OCI-LY1 (cell line): ENCODE data around the gene LDLRAD3.

ENCODE experiments used
- H2AFZ ChIP-seq: fragments of 200-600 bp; sonication (generic), shearing (Covaris generic); 2 replicates; pipeline ENCODE4 v1.6.0; 2014; ENCODE audit warnings: antibody characterized with exemption, mild to moderate bottlenecking, low read length
- H3F3A ChIP-seq: fragments of 200-600 bp; sonication (generic), shearing (Covaris generic); 2 replicates; pipeline ENCODE4 v1.6.0; 2014; ENCODE audit warnings: mild to moderate bottlenecking, antibody characterized with exemption, low read length, moderate library complexity; ENCODE audit not compliant: insufficient read depth
- H3K27ac ChIP-seq: fragments of 200-600 bp; sonication (generic); 2 replicates; pipeline ENCODE4 v1.5.1; 2014; ENCODE audit warnings: low read length, mixed run types, mild to moderate bottlenecking, low read depth; ENCODE audit not compliant: poor library complexity, severe bottlenecking
- H3K27me3 ChIP-seq: fragments of 200-600 bp; sonication (generic); 2 replicates; pipeline ENCODE4 v1.6.0; 2014; ENCODE audit warnings: antibody characterized with exemption, mild to moderate bottlenecking, low read length, moderate library complexity; ENCODE audit not compliant: insufficient read depth
- H3K36me3 ChIP-seq: fragments of 200-600 bp; sonication (generic); 2 replicates; pipeline ENCODE4 v1.6.1; 2014; ENCODE audit warnings: mild to moderate bottlenecking, antibody characterized with exemption, low read length, moderate library complexity, mixed read lengths; ENCODE audit not compliant: insufficient read depth
- H3K4me1 ChIP-seq: fragments of 200-600 bp; sonication (generic); 2 replicates; pipeline ENCODE4 v1.5.1; 2014; ENCODE audit warnings: mild to moderate bottlenecking, low read length, moderate library complexity; ENCODE audit not compliant: insufficient read depth, severe bottlenecking
- H3K4me2 ChIP-seq: fragments of 200-600 bp; sonication (generic), shearing (Covaris generic); 2 replicates; pipeline ENCODE4 v1.6.1; 2014; ENCODE audit warnings: low read length
- H3K4me3 ChIP-seq: fragments of 200-600 bp; sonication (generic); 2 replicates; pipeline ENCODE4 v1.5.1; 2014; ENCODE audit warnings: low read length, low read depth, mild to moderate bottlenecking, mixed read lengths; ENCODE audit not compliant: poor library complexity, severe bottlenecking
- H3K79me2 ChIP-seq: fragments of 200-600 bp; shearing (Covaris generic); 2 replicates; pipeline ENCODE4 v1.6.1; 2016; ENCODE audit warnings: mixed run types, low read length, mixed read lengths; ENCODE audit not compliant: insufficient read depth
- H3K9ac ChIP-seq: fragments of 200-600 bp; sonication (generic), shearing (Covaris generic); 2 replicates; pipeline ENCODE4 v1.6.1; 2014; ENCODE audit warnings: mild to moderate bottlenecking, low read length, mixed read lengths
- H3K9me2 ChIP-seq: fragments of 200-600 bp; sonication (generic), shearing (Covaris generic); 2 replicates; pipeline ENCODE4 v1.6.1; 2014; ENCODE audit warnings: low read depth, mild to moderate bottlenecking, low read length, mixed read lengths
- H3K9me3 ChIP-seq: fragments of 200-600 bp; shearing (Covaris generic); 2 replicates; pipeline ENCODE4 v1.6.1; 2014; ENCODE audit warnings: low read length, mixed read lengths
- H4K20me1 ChIP-seq: fragments of 200-600 bp; sonication (generic), shearing (Covaris generic); 2 replicates; pipeline ENCODE4 v1.6.0; 2016; ENCODE audit warnings: mild to moderate bottlenecking, low read length; ENCODE audit not compliant: insufficient read depth
- CTCF ChIP-seq: fragments of 200-600 bp; sonication (generic), shearing (Covaris generic); IDR thresholded peaks from 2 replicates; pipeline ENCODE4 v1.5.1; 2017; ENCODE audit warnings: mild to moderate bottlenecking, antibody characterized with exemption, low read length, moderate library complexity, mixed read lengths
- EZH2 ChIP-seq: fragments of 200-600 bp; sonication (generic), shearing (Covaris generic); IDR thresholded peaks from 2 replicates; pipeline ENCODE4 v1.8.0; 2017; ENCODE audit warnings: borderline replicate concordance, mixed run types, mild to moderate bottlenecking, antibody characterized with exemption, low read length, moderate library complexity, mixed read lengths

The LDLRAD3 gene

DNA sequence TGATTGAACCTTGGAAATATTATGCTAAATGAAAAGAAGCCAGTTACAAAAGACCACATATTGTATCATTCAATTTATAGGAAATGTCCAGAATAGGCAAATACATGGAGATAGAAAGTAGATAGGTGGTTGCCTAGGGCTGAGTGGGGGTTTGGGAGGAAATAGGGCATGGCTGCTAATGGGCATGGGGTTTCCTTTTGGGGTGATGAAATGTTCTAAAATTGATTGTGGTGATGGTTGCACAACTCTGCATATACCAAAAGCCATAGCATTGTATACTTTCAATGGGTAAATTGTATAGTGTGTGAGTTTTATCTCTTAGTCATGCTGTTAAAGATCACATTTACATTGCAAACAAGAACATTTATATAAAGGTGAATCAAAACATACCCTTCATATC, 48.7 kb downstream of the LDLRAD3 start:
- Histone ChIP-seq H3K9ac (no peak overlapping the region), H3F3A (no peaks in the 10 kb centered on the region), H3K9me2 (no peaks in the 10 kb centered on the region), H3K4me3 (no peak overlapping the region), H3K4me2 (no peak overlapping the region), H3K79me2 (no peaks in the 10 kb centered on the region), H3K27me3 (no peaks in the 10 kb centered on the region), H3K9me3 (no peaks in the 10 kb centered on the region), H3K4me1 (no peaks in the 10 kb centered on the region), H4K20me1 (no peaks in the 10 kb centered on the region), H2AFZ (no peak overlapping the region), H3K36me3 (no peaks in the 10 kb centered on the region), H3K27ac (no peak overlapping the region)
- TF ChIP-seq CTCF (no peak), EZH2 (no peak)

- no peaks in the 10 kb centered on the region for H3K79me2 ChIP-seq
- no peak overlapping the region for H3K27ac ChIP-seq
- H2AFZ ChIP-seq: no peak overlapping the region
- H3K27me3 ChIP-seq: no peaks in the 10 kb centered on the region
- H3F3A ChIP-seq: no peaks in the 10 kb centered on the region
- no peak overlapping the region for H3K4me3 ChIP-seq
- TF ChIP-seq EZH2 (no peak), CTCF (no peak)
- no peaks in the 10 kb centered on the region for H3K9me3 ChIP-seq
- no peaks in the 10 kb centered on the region for H4K20me1 ChIP-seq
- no peak overlapping the region for H3K4me2 ChIP-seq
- H3K9ac ChIP-seq: no peak overlapping the region
- H3K36me3 ChIP-seq: no peaks in the 10 kb centered on the region
- no peaks in the 10 kb centered on the region for H3K4me1 ChIP-seq
- H3K9me2 ChIP-seq: no peaks in the 10 kb centered on the region
These were observed 50.6 kb downstream of the LDLRAD3 start for GRCh38 chr11:35994421-35994820.

DNA sequence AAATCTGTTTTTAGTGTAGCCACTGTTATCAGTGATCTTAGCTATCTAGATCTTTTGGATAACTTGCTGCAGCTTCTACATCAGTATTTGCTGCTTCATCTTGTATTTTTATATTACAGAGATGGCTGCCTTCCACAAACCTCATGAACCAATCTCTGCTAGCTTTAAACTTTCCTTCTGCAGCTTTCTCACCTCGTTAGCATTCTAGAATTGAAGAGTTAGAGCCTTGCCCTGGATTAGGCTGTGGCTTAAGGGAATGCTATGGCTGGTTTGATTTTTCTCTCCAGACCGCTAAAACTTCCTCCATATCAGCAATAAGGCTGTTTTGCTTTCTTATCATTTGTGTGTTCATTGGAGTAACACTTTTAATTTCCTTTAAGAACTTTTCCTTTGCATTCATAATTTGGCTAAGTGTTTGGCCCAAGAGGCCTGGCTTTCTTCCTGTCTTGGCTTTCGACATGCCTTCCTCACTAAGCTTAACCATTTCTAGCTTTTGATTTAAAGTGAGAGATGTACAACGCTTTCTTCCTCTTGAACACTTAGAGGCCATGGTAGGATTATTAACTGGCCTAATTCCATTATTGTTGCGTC, 51.9 kb downstream of the LDLRAD3 start:
- Histone ChIP-seq H3K9me2 (no peaks in the 10 kb centered on the region), H3K4me1 (no peaks in the 10 kb centered on the region), H3K9ac (no peak overlapping the region), H3F3A (no peaks in the 10 kb centered on the region), H3K27me3 (no peaks in the 10 kb centered on the region), H3K4me2 (no peak overlapping the region), H3K36me3 (no peaks in the 10 kb centered on the region), H3K4me3 (no peak overlapping the region), H3K9me3 (no peaks in the 10 kb centered on the region), H3K27ac (no peak overlapping the region), H2AFZ (no peak overlapping the region), H3K79me2 (no peaks in the 10 kb centered on the region), H4K20me1 (no peaks in the 10 kb centered on the region)
- TF ChIP-seq EZH2 (no peak), CTCF (no peak)
